ENCODE results near the gene TOPORS.
"Not testable (repeated sequence)": the region's sequence is repeated elsewhere in the genome, so short reads cannot be mapped to it uniquely, and the experiment has no call there.

Gene TOPORS

GRCh38 chr9:32554591-32554990, 2.2 kb upstream of the TOPORS start:
- Histone ChIP-seq H3K36me3 (ENCODE audit: insufficient read depth, low read depth, low read length) (no peaks in the 10 kb centered on the region; the same call in 1 of the 2 replicates), H3K9ac (ENCODE audit: low read depth, low read length) (no peak overlapping the region), H3K4me3 (ENCODE audit: low read length) (no peak overlapping the region), H3K27me3 (ENCODE audit: insufficient read depth, low read length) (no peaks in the 10 kb centered on the region), H3K4me1 (ENCODE audit: insufficient read depth, low read length) (no peaks in the 10 kb centered on the region; the same call in 1 of the 2 replicates), H3K27ac (ENCODE audit: low read length) (no peak overlapping the region), H3K9me3 (ENCODE audit: insufficient read depth, low read depth, low read length) (no peaks in the 10 kb centered on the region)

DNA sequence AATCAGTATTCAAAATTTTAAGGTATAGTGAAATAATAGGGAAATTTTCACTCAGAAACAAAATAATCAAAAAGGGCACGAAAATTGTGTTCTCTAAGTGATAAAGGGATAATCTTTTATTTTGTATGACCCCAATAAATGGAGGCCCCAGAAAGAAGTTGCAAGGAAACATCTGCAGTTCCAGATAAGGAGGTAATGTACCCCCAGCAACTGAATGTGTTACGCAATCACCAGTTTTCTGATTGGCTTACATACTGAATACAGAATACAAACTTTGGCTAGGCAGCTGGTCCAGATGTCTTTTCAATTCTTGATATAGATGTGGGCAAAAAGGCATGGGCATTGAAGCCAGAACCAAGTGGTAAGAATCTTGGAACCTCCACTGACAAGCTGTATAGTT, 1.7 kb upstream of the TOPORS start:
- no peaks in the 10 kb centered on the region for H3K9me3 ChIP-seq (ENCODE audit: insufficient read depth, low read depth, low read length)
- no peaks in the 10 kb centered on the region; the same call in 1 of the 2 replicates for H3K4me1 ChIP-seq (ENCODE audit: insufficient read depth, low read length)
- H3K9ac ChIP-seq (ENCODE audit: low read depth, low read length): no peak overlapping the region
- peaks cover 4% of the 10 kb centered on the region for H3K36me3 ChIP-seq (ENCODE audit: insufficient read depth, low read depth, low read length)
- H3K27ac ChIP-seq (ENCODE audit: low read length): no peak overlapping the region
- no peaks in the 10 kb centered on the region for H3K27me3 ChIP-seq (ENCODE audit: insufficient read depth, low read length)
- no peak overlapping the region for H3K4me3 ChIP-seq (ENCODE audit: low read length)

- H3K27me3 ChIP-seq (ENCODE audit: insufficient read depth, low read length): no peaks in the 10 kb centered on the region
Measured at GRCh38 chr9:32551276-32552051, 922 bp downstream of the TOPORS start.

GRCh38 chr9:32550562-32551275, 1.7 kb downstream of the TOPORS start:
- peak overlapping the region; percentile 94 for H3K4me3 ChIP-seq (ENCODE audit: low read length)
- H3K9ac ChIP-seq (ENCODE audit: low read depth, low read length): peak overlapping the region; percentile 98
- H3K27ac ChIP-seq (ENCODE audit: low read length): peak overlapping the region; percentile 91
- H3K36me3 ChIP-seq (ENCODE audit: insufficient read depth, low read depth, low read length): peaks cover 14% of the 10 kb centered on the region
- H3K4me1 ChIP-seq (ENCODE audit: insufficient read depth, low read length): no peaks in the 10 kb centered on the region; the same call in 1 of the 2 replicates
- H3K27me3 ChIP-seq (ENCODE audit: insufficient read depth, low read length): no peaks in the 10 kb centered on the region
- H3K9me3 ChIP-seq (ENCODE audit: insufficient read depth, low read depth, low read length): no peaks in the 10 kb centered on the region

More at GRCh38 chr9:32551276-32552051, 922 bp downstream of the TOPORS start:
- H3K4me3 ChIP-seq (ENCODE audit: low read length): peak overlapping the region; percentile 94
- no peaks in the 10 kb centered on the region; the same call in 1 of the 2 replicates for H3K4me1 ChIP-seq (ENCODE audit: insufficient read depth, low read length)
- peaks cover 14% of the 10 kb centered on the region for H3K36me3 ChIP-seq (ENCODE audit: insufficient read depth, low read depth, low read length)
- H3K9me3 ChIP-seq (ENCODE audit: insufficient read depth, low read depth, low read length): no peaks in the 10 kb centered on the region
- H3K9ac ChIP-seq (ENCODE audit: low read depth, low read length): peak overlapping the region; percentile 98
- peak overlapping the region; percentile 91 for H3K27ac ChIP-seq (ENCODE audit: low read length)

DNA sequence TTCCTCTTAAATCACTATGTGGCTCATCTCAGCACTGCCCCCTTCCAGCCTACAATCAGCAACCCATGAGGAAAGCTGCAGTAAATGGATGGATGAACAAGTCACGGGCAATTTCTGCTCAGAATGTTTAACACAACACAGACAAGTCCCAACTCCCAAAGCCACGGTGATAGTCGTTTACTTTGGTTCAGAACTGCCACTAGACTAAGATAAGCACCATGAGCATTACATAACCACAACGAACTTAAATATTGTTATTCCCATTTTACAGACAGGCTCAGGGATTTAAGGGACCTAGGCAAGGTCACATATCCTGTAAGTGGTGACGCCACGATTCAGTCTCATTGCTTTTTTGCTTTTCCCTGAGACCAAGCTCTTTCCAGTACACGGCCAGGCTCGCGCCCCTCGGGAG, 2.2 kb downstream of the TOPORS start:
- H3K4me3 ChIP-seq (ENCODE audit: low read length): peak overlapping the region; percentile 94
- peak overlapping the region; percentile 40 for H3K27ac ChIP-seq (ENCODE audit: low read length)
- no peaks in the 10 kb centered on the region for H3K27me3 ChIP-seq (ENCODE audit: insufficient read depth, low read length)
- H3K4me1 ChIP-seq (ENCODE audit: insufficient read depth, low read length): no peaks in the 10 kb centered on the region; the same call in 1 of the 2 replicates
- H3K36me3 ChIP-seq (ENCODE audit: insufficient read depth, low read depth, low read length): peaks cover 14% of the 10 kb centered on the region
- no peaks in the 10 kb centered on the region for H3K9me3 ChIP-seq (ENCODE audit: insufficient read depth, low read depth, low read length)
- peak overlapping the region; percentile 88 for H3K9ac ChIP-seq (ENCODE audit: low read depth, low read length)

GRCh38 chr9:32548213-32548612, 4.2 kb downstream of the TOPORS start:
- H3K27ac ChIP-seq (ENCODE audit: low read length); H3K9ac ChIP-seq (ENCODE audit: low read depth, low read length); H3K4me3 ChIP-seq (ENCODE audit: low read length): not testable (repeated sequence)

DNA sequence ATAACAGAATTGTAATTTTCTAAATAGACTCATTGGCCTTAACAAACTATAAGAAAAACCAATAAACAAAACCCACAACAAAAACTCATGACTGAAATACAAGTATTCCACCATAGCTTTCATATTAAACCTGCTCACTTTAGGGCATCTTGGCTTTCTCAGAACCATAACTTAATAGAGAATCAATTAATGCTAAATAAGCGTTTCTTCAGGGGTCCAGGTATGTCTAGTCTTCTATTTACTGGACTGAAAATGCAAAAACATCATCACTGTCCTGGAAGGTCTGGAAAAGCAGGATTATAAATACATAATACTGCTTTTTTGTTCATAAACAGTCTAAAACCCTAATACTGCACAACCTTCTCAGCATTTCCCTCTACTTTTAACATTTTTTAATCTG, 6.5 kb downstream of the TOPORS start:
- Histone ChIP-seq H3K9me3 (ENCODE audit: insufficient read depth, low read depth, low read length) (no peaks in the 10 kb centered on the region; the same call in 1 of the 2 replicates), H3K36me3 (ENCODE audit: insufficient read depth, low read depth, low read length) (peaks cover 49% of the 10 kb centered on the region), H3K4me3 (ENCODE audit: low read length) (no peak overlapping the region), H3K27me3 (ENCODE audit: insufficient read depth, low read length) (no peaks in the 10 kb centered on the region), H3K9ac (ENCODE audit: low read depth, low read length) (no peak overlapping the region), H3K27ac (ENCODE audit: low read length) (no peak overlapping the region), H3K4me1 (ENCODE audit: insufficient read depth, low read length) (no peaks in the 10 kb centered on the region)

More at GRCh38 chr9:32548213-32548612, 4.2 kb downstream of the TOPORS start:
- H3K27me3 ChIP-seq (ENCODE audit: insufficient read depth, low read length); H3K9me3 ChIP-seq (ENCODE audit: insufficient read depth, low read depth, low read length); H3K4me1 ChIP-seq (ENCODE audit: insufficient read depth, low read length): not testable (repeated sequence)
- peaks cover 26% of the 10 kb centered on the region for H3K36me3 ChIP-seq (ENCODE audit: insufficient read depth, low read depth, low read length)

DNA sequence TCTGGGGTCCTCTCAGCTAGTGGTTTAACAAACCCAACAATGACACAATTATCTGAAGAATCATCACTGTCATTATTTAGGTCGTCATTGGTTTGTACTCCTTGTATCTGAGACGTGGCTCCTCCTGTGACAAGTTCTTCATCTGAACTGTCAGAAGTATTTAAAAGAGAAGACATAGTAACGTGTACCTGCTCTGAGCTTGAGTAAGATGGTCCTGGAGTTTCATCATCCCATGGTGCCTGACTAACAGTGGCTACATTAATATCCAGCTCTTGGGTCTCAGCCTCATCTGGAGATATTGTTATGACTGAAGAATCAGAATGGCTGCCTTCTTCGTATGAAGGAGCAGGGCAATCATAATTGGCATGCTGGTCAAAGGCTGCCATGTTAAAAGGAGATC, 9.3 kb downstream of the TOPORS start:
- H3K4me1 ChIP-seq (ENCODE audit: insufficient read depth, low read length): no peaks in the 10 kb centered on the region
- no peak overlapping the region for H3K27ac ChIP-seq (ENCODE audit: low read length)
- H3K9me3 ChIP-seq (ENCODE audit: insufficient read depth, low read depth, low read length): no peaks in the 10 kb centered on the region; the same call in 1 of the 2 replicates
- H3K36me3 ChIP-seq (ENCODE audit: insufficient read depth, low read depth, low read length): peaks cover 55% of the 10 kb centered on the region
- no peaks in the 10 kb centered on the region for H3K27me3 ChIP-seq (ENCODE audit: insufficient read depth, low read length)
- no peak overlapping the region for H3K9ac ChIP-seq (ENCODE audit: low read depth, low read length)
- no peak overlapping the region for H3K4me3 ChIP-seq (ENCODE audit: low read length)

- H3K27me3 ChIP-seq (ENCODE audit: insufficient read depth, low read length): no peaks in the 10 kb centered on the region
- H3K27ac ChIP-seq (ENCODE audit: low read length): no peak overlapping the region
- H3K4me1 ChIP-seq (ENCODE audit: insufficient read depth, low read length): no peaks in the 10 kb centered on the region
- H3K36me3 ChIP-seq (ENCODE audit: insufficient read depth, low read depth, low read length): no peaks in the 10 kb centered on the region
- H3K4me3 ChIP-seq (ENCODE audit: low read length): no peak overlapping the region
- no peaks in the 10 kb centered on the region for H3K9me3 ChIP-seq (ENCODE audit: insufficient read depth, low read depth, low read length)
- H3K9ac ChIP-seq (ENCODE audit: low read depth, low read length): no peak overlapping the region
Measured at GRCh38 chr9:32533816-32534215, 18.6 kb downstream of the TOPORS start.

GRCh38 chr9:32533336-32533735, 19.1 kb downstream of the TOPORS start:
- H3K9me3 ChIP-seq (ENCODE audit: insufficient read depth, low read depth, low read length): no peaks in the 10 kb centered on the region
- no peak overlapping the region for H3K4me3 ChIP-seq (ENCODE audit: low read length)
- H3K9ac ChIP-seq (ENCODE audit: low read depth, low read length): no peak overlapping the region
- no peaks in the 10 kb centered on the region for H3K36me3 ChIP-seq (ENCODE audit: insufficient read depth, low read depth, low read length)
- no peaks in the 10 kb centered on the region for H3K4me1 ChIP-seq (ENCODE audit: insufficient read depth, low read length)
- no peaks in the 10 kb centered on the region for H3K27me3 ChIP-seq (ENCODE audit: insufficient read depth, low read length)
- no peak overlapping the region for H3K27ac ChIP-seq (ENCODE audit: low read length)

GRCh38 chr9:32526707-32527048, 25.7 kb downstream of the TOPORS start:
- peak overlapping the region; percentile 78; the same call in 1 of the 2 replicates for H3K9ac ChIP-seq (ENCODE audit: low read depth, low read length)
- no peak overlapping the region for H3K27ac ChIP-seq (ENCODE audit: low read length)
- H3K27me3 ChIP-seq (ENCODE audit: insufficient read depth, low read length): no peaks in the 10 kb centered on the region
- no peaks in the 10 kb centered on the region for H3K36me3 ChIP-seq (ENCODE audit: insufficient read depth, low read depth, low read length)
- H3K4me3 ChIP-seq (ENCODE audit: low read length): peak overlapping the region; percentile 92
- H3K9me3 ChIP-seq (ENCODE audit: insufficient read depth, low read depth, low read length): peaks cover 6% of the 10 kb centered on the region; the same call in 1 of the 2 replicates
- H3K4me1 ChIP-seq (ENCODE audit: insufficient read depth, low read length): no peaks in the 10 kb centered on the region; the same call in 1 of the 2 replicates

All from iPS-20b (cell line).